Measurements from ENCODE around the gene EGFL7. TPM values are rescaled to one million over a fixed set of nuclear protein-coding genes. Genes with fewer than 3 reads are reported as not detected.

The EGFL7 gene
- total RNA-seq, 1 experiment from 2014 or later, result 38.0 TPM

- Histone ChIP-seq H3K79me1 (ENCODE audit: insufficient read depth, low read depth, low read length, poor library complexity, severe bottlenecking) (no peaks in the 10 kb centered on the region), H3K4ac (ENCODE audit: low read depth, low read length) (no peak overlapping the region), H3K4me2 (ENCODE audit: insufficient read depth, insufficient read length, low read length) (no peak overlapping the region), H2BK12ac (ENCODE audit: insufficient read length, low read depth, low read length) (no peak overlapping the region), H3K18ac (ENCODE audit: insufficient read length, low read depth, low read length) (no peak overlapping the region), H2BK20ac (ENCODE audit: low read depth, low read length, poor library complexity, severe bottlenecking) (no peak overlapping the region), H3K23me2 (ENCODE audit: insufficient read length, low read depth, low read length, poor library complexity, severe bottlenecking) (no peaks in the 10 kb centered on the region), H2BK15ac (ENCODE audit: low read depth, low read length) (no peak overlapping the region), H3K23ac (ENCODE audit: insufficient read length, low read depth, low read length) (no peak overlapping the region), H3K4me1 (ENCODE audit: insufficient read depth, low read length) (no peaks in the 10 kb centered on the region), H4K91ac (ENCODE audit: insufficient read length, low read depth, low read length) (no peak overlapping the region), H3T11ph (ENCODE audit: low read length) (no peak overlapping the region), H3K27ac (ENCODE audit: insufficient read length, low read depth, low read length) (no peak overlapping the region), H4K20me1 (ENCODE audit: control insufficient read depth, insufficient read depth, insufficient read length) (no peaks in the 10 kb centered on the region), H3K56ac (ENCODE audit: insufficient read length, low read depth, low read length) (no peak overlapping the region), H3K9me3 (ENCODE audit: control insufficient read depth, low read depth, low read length) (no peaks in the 10 kb centered on the region), H3K79me2 (ENCODE audit: insufficient read depth, low read length) (no peaks in the 10 kb centered on the region), H3K14ac (ENCODE audit: insufficient read depth, low read length) (no peak overlapping the region), H4K5ac (ENCODE audit: insufficient read length, low read depth, low read length) (no peak overlapping the region), H2AFZ (ENCODE audit: low read length) (no peak overlapping the region), H2BK5ac (ENCODE audit: insufficient read length, low read length) (no peak overlapping the region), H2BK120ac (ENCODE audit: low read depth, low read length, poor library complexity, severe bottlenecking) (no peak overlapping the region), H4K8ac (replicated peaks; ENCODE audit: insufficient read length, low read depth, low read length) (no peak overlapping the region), H3K27me3 (ENCODE audit: insufficient read depth, low read length) (no peaks in the 10 kb centered on the region), H2AK5ac (ENCODE audit: insufficient read length, low read length) (no peak overlapping the region), H3K9ac (ENCODE audit: extremely low read depth, insufficient read length, low read length) (no peak overlapping the region)
- no peak overlapping the region for H3K4me3 Mint-ChIP-seq
- H3K4me1 Mint-ChIP-seq, result peaks cover 7 to 20% of the 10 kb centered on the region in 2 experiments
- H3K27me3 Mint-ChIP-seq (ENCODE audit: low read depth), result peaks cover 36% of the 10 kb centered on the region
- no peaks in the 10 kb centered on the region for H3K36me3 Mint-ChIP-seq (ENCODE audit: insufficient read depth in 1 of 3, low read depth in 3 of 3)
- TF ChIP-seq CTCF (conservative IDR thresholded peaks at IDR 0.05), result no peak
- no peak for DNase-seq
- WGBS (ENCODE audit: extremely low coverage, insufficient read length, low lambda C conversion rate), result no CpG with 5 or more reads among the region's 20 CpGs
- H3K27ac Mint-ChIP-seq, result no peak overlapping the region
- H3K9me3 Mint-ChIP-seq, result no peaks in the 10 kb centered on the region; a peak in 1 of 5 replicates
Measured at GRCh38 chr9:136697821-136698526, 35.3 kb downstream of the EGFL7 start.

Measured in H9 (cell line).